Trophoblast cell (in vitro differentiated cells and primary cell): ENCODE results near the gene ZRANB3.
"Not testable (repeated sequence)": the region's sequence is repeated elsewhere in the genome, so short reads cannot be mapped to it uniquely, and the experiment has no call there.

Experiments
- DNase-seq, 2 donors: peaks; one replicate each; pipeline ENCODE4 v3.0.0-alpha.2; 2016
- H2AFZ ChIP-seq: 2 replicates; pipeline ENCODE4 v1.6.1; 2013; ENCODE audit warnings: low read length, moderate library complexity, mild to moderate bottlenecking; ENCODE audit not compliant: insufficient read depth, poor library complexity
- H2AK5ac ChIP-seq: 2 replicates; pipeline ENCODE4 v1.6.1; 2013; ENCODE audit warnings: mild to moderate bottlenecking, low read length
- H2BK120ac ChIP-seq: 2 replicates; pipeline ENCODE4 v1.6.1; 2013; ENCODE audit warnings: low read length, mild to moderate bottlenecking, moderate library complexity; ENCODE audit not compliant: insufficient read depth, poor library complexity
- H2BK12ac ChIP-seq: 2 replicates; pipeline ENCODE4 v1.6.1; 2013; ENCODE audit warnings: mild to moderate bottlenecking, low read length, moderate library complexity
- H2BK5ac ChIP-seq: 2 replicates; pipeline ENCODE4 v1.6.1; 2013; ENCODE audit warnings: low read length, low read depth, moderate library complexity, mild to moderate bottlenecking; ENCODE audit not compliant: poor library complexity
- H3K14ac ChIP-seq: 2 replicates; pipeline ENCODE4 v1.6.1; 2013; ENCODE audit warnings: mild to moderate bottlenecking, low read length
- H3K18ac ChIP-seq: 2 replicates; pipeline ENCODE4 v1.6.1; 2013; ENCODE audit warnings: mild to moderate bottlenecking, low read length
- H3K23ac ChIP-seq: 2 replicates; pipeline ENCODE4 v1.6.1; 2013; ENCODE audit warnings: low read length
- H3K27ac ChIP-seq: 2 replicates; pipeline ENCODE4 v1.5.1; 2013; ENCODE audit warnings: low read depth, mild to moderate bottlenecking, inconsistent platforms, low read length, moderate library complexity
- H3K27me3 ChIP-seq: 2 replicates; pipeline ENCODE4 v1.6.1; 2013; ENCODE audit warnings: inconsistent platforms, mild to moderate bottlenecking, low read length, moderate library complexity; ENCODE audit not compliant: insufficient read depth
- H3K36me3 ChIP-seq, 2 experiments: 1 replicate in 1 of 2; 2 replicates in 1 of 2; pipeline ENCODE4 v1.6.1; 2013; ENCODE audit warnings: low read length in 2 of 2, mild to moderate bottlenecking in 2 of 2, moderate library complexity in 1 of 2; ENCODE audit not compliant: insufficient read depth in 2 of 2, control insufficient read depth in 1 of 2
- H3K4ac ChIP-seq: 2 replicates; pipeline ENCODE4 v1.6.1; 2013; ENCODE audit warnings: low read depth, mild to moderate bottlenecking, low read length, moderate library complexity
- H3K4me1 ChIP-seq, 2 experiments: 1 replicate in 1 of 2; 2 replicates in 1 of 2; pipeline ENCODE4 v1.6.1; 2013; ENCODE audit warnings: low read length in 2 of 2, mild to moderate bottlenecking in 2 of 2, moderate library complexity in 1 of 2; ENCODE audit not compliant: insufficient read depth in 2 of 2, control insufficient read depth in 1 of 2
- H3K4me2 ChIP-seq: 2 replicates; pipeline ENCODE4 v1.6.1; 2013; ENCODE audit warnings: inconsistent platforms, mild to moderate bottlenecking, low read length, moderate library complexity
- H3K4me3 ChIP-seq: 2 replicates; pipeline ENCODE4 v1.5.1; 2013; ENCODE audit warnings: mild to moderate bottlenecking, low read depth, low read length, inconsistent platforms
- H3K79me1 ChIP-seq: one replicate; pipeline ENCODE4 v1.6.1; 2013; ENCODE audit warnings: low read length
- H3K79me2 ChIP-seq: 2 replicates; pipeline ENCODE4 v1.6.1; 2013; ENCODE audit warnings: low read length, mild to moderate bottlenecking; ENCODE audit not compliant: control insufficient read depth, insufficient read depth, poor library complexity
- H3K9ac ChIP-seq: 2 replicates; pipeline ENCODE4 v1.6.1; 2013; ENCODE audit warnings: mild to moderate bottlenecking, low read length
- H3K9me3 ChIP-seq: 2 replicates; pipeline ENCODE4 v1.6.1; 2013; ENCODE audit warnings: low read depth, mild to moderate bottlenecking, control low read depth, inconsistent platforms, low read length; ENCODE audit not compliant: insufficient read depth
- H4K12ac ChIP-seq: 2 replicates; pipeline ENCODE4 v1.6.1; 2013; ENCODE audit warnings: low read depth, mild to moderate bottlenecking, low read length, moderate library complexity
- H4K8ac ChIP-seq: 2 replicates; pipeline ENCODE4 v1.6.1; 2013; ENCODE audit warnings: low read depth, mild to moderate bottlenecking, low read length, moderate library complexity
- H4K91ac ChIP-seq: one replicate; pipeline ENCODE4 v1.6.1; 2013; ENCODE audit warnings: low read depth, mild to moderate bottlenecking, low read length, moderate library complexity
- WGBS: extraction: QIAGEN DNeasy Blood & Tissue Kit; methylation state at CpG from one replicate; pipeline ENCODE4 v1.1.7; 2013; ENCODE audit warnings: missing lambda C conversion rate; ENCODE audit not compliant: insufficient read length, insufficient coverage; ENCODE audit errors: extremely low coverage; 5-methylcytosine and 5-hydroxymethylcytosine counted together

Gene ZRANB3

GRCh38 chr2:135435155-135435554 is 95.9 kb downstream of the ZRANB3 start:
- not testable (repeated sequence) for H2BK120ac ChIP-seq, H3K79me2 ChIP-seq
- WGBS: no CpG with 5 or more reads among the region's 6 CpGs

GRCh38 chr2:135424849-135425248 is 106.2 kb downstream of the ZRANB3 start:
- H3K9me3 ChIP-seq: no peaks in the 10 kb centered on the region

More at GRCh38 chr2:135435155-135435554, 95.9 kb downstream of the ZRANB3 start:
- not testable (repeated sequence) for H4K8ac ChIP-seq, H3K9ac ChIP-seq, H3K4ac ChIP-seq, H3K4me2 ChIP-seq, H3K18ac ChIP-seq, H2BK12ac ChIP-seq, H3K79me1 ChIP-seq, H3K36me3 ChIP-seq, H3K9me3 ChIP-seq, H2AFZ ChIP-seq, H3K14ac ChIP-seq, H3K23ac ChIP-seq, H3K4me1 ChIP-seq, H4K91ac ChIP-seq, H3K27ac ChIP-seq, DNase-seq, H2AK5ac ChIP-seq, H3K4me3 ChIP-seq, H2BK5ac ChIP-seq, H3K27me3 ChIP-seq, H4K12ac ChIP-seq

GRCh38 chr2:135422898-135423297 is 108.1 kb downstream of the ZRANB3 start:
- H3K27ac ChIP-seq: no peak overlapping the region
- H3K36me3 ChIP-seq: no peaks in the 10 kb centered on the region
- no peak overlapping the region for H4K8ac ChIP-seq
- no peak overlapping the region for H3K9ac ChIP-seq
- H3K23ac ChIP-seq: no peak overlapping the region
- H3K79me2 ChIP-seq: no peaks in the 10 kb centered on the region
- H4K91ac ChIP-seq: no peak overlapping the region
- H3K27me3 ChIP-seq: no peaks in the 10 kb centered on the region
- H2AK5ac ChIP-seq: no peak overlapping the region
- no peaks in the 10 kb centered on the region for H3K79me1 ChIP-seq
- H3K14ac ChIP-seq: no peak overlapping the region
- no peak overlapping the region for H3K4me3 ChIP-seq
- H3K4me2 ChIP-seq: no peak overlapping the region
- WGBS: no CpG with 5 or more reads among the region's 3 CpGs
- H3K4me1 ChIP-seq: no peaks in the 10 kb centered on the region
- DNase-seq: no peak
- no peak overlapping the region for H3K4ac ChIP-seq
- no peak overlapping the region for H2AFZ ChIP-seq
- no peak overlapping the region for H3K18ac ChIP-seq
- no peak overlapping the region for H2BK120ac ChIP-seq
- no peak overlapping the region for H2BK5ac ChIP-seq
- H2BK12ac ChIP-seq: no peak overlapping the region
- H3K9me3 ChIP-seq: no peaks in the 10 kb centered on the region
- H4K12ac ChIP-seq: no peak overlapping the region

More at GRCh38 chr2:135424849-135425248, 106.2 kb downstream of the ZRANB3 start:
- Histone ChIP-seq H3K4me2 (no peak overlapping the region), H3K4me3 (no peak overlapping the region), H3K79me1 (no peaks in the 10 kb centered on the region), H4K91ac (no peak overlapping the region), H3K14ac (no peak overlapping the region), H2BK120ac (no peak overlapping the region), H2BK12ac (no peak overlapping the region), H2AK5ac (no peak overlapping the region), H3K9ac (no peak overlapping the region), H3K36me3 (peaks cover 0 to 1% of the 10 kb centered on the region in 2 experiments), H3K27ac (no peak overlapping the region), H3K4me1 (no peaks in the 10 kb centered on the region), H3K23ac (no peak overlapping the region), H3K18ac (no peak overlapping the region), H4K8ac (no peak overlapping the region), H3K4ac (no peak overlapping the region), H3K79me2 (no peaks in the 10 kb centered on the region), H2BK5ac (no peak overlapping the region), H4K12ac (no peak overlapping the region), H3K27me3 (no peaks in the 10 kb centered on the region), H2AFZ (no peak overlapping the region)
- WGBS: no CpG with 5 or more reads among the region's 1 CpG
- no peak for DNase-seq

GRCh38 chr2:135411646-135412045 is 119.4 kb downstream of the ZRANB3 start:
- Histone ChIP-seq H2BK120ac (no peak overlapping the region), H3K79me1 (no peaks in the 10 kb centered on the region), H3K9ac (no peak overlapping the region), H3K4me3 (no peak overlapping the region), H3K18ac (no peak overlapping the region), H3K79me2 (no peaks in the 10 kb centered on the region), H4K91ac (no peak overlapping the region), H2AK5ac (no peak overlapping the region), H2BK5ac (no peak overlapping the region), H3K23ac (no peak overlapping the region), H3K4ac (no peak overlapping the region), H2AFZ (no peak overlapping the region), H3K14ac (no peak overlapping the region), H2BK12ac (no peak overlapping the region), H3K4me2 (no peak overlapping the region), H4K8ac (no peak overlapping the region), H3K36me3 (no peaks in the 10 kb centered on the region), H3K4me1 (no peaks in the 10 kb centered on the region), H3K27me3 (no peaks in the 10 kb centered on the region), H3K27ac (no peak overlapping the region), H4K12ac (no peak overlapping the region), H3K9me3 (no peaks in the 10 kb centered on the region)
- WGBS: no CpG with 5 or more reads among the region's 3 CpGs
- DNase-seq: no peak
